Breast epithelium (tissue), 4 donors: Measurements from ENCODE around the gene ZNF146. TPM values are rescaled to one million over a fixed set of nuclear protein-coding genes. Genes with fewer than 3 reads are reported as not detected.

Experiments
- DNase-seq, 2 donors: peaks; one replicate each; pipeline ENCODE4 v3.0.0-alpha.2; 2019; ENCODE audit warnings: low spot score in 2 of 2
- H3K27ac ChIP-seq, 2 donors: fragments of 200-600 bp; sonication (generic) in 1 of 2; one replicate each; pipeline ENCODE4 v1.5.1; 2016 to 2019; ENCODE audit warnings: mild to moderate bottlenecking in 1 of 2
- H3K27me3 ChIP-seq, 2 donors: fragments of 200-600 bp; sonication (generic) in 1 of 2; one replicate each; pipeline versions ENCODE4 v1.5.1 to v1.6.0; 2017 to 2019; ENCODE audit warnings: control low read depth in 1 of 2, mild to moderate bottlenecking in 1 of 2
- H3K36me3 ChIP-seq: fragments of 200-600 bp; one replicate; pipeline ENCODE4 v1.5.1; 2019
- H3K4me1 ChIP-seq, 2 donors: fragments of 200-600 bp; sonication (generic); one replicate each; pipeline ENCODE4 v1.5.1; 2016 to 2019; ENCODE audit warnings: control low read depth in 1 of 2
- H3K4me3 ChIP-seq, 3 donors: fragments of 200-600 bp; sonication (generic); 1 replicate in 2 of 3; 2 replicates in 1 of 3; pipeline ENCODE4 v1.5.1; 2016 to 2019; ENCODE audit warnings: mild to moderate bottlenecking in 3 of 3, moderate library complexity in 2 of 3
- H3K9me3 ChIP-seq, 2 donors: fragments of 200-600 bp; sonication (generic) in 1 of 2; one replicate each; pipeline ENCODE4 v1.5.1; 2016 to 2019; ENCODE audit warnings: control low read depth in 1 of 2
- CTCF ChIP-seq, 3 donors: fragments of 450-650 bp; IDR thresholded peaks; one replicate each; pipeline ENCODE4 v1.5.1; 2016 to 2017; ENCODE audit warnings: antibody characterized with exemption in 3 of 3, mild to moderate bottlenecking in 3 of 3, moderate library complexity in 3 of 3
- POLR2A ChIP-seq: fragments of 450-650 bp; IDR thresholded peaks from one replicate; pipeline ENCODE4 v1.6.1; 2016; ENCODE audit warnings: antibody characterized with exemption, mild to moderate bottlenecking, moderate library complexity
- POLR2AphosphoS5 ChIP-seq, 3 donors: sonication (generic); formaldehyde crosslinking; IDR thresholded peaks; one replicate each; pipeline ENCODE4 v1.6.1; 2017; ENCODE audit warnings: antibody characterized with exemption in 3 of 3
- intact Hi-C: fragments of 100-400 bp; cut with DNase I; formaldehyde crosslinking; loops from one replicate; pipeline ENCODE4 v1.15.1; 2023; ENCODE audit warnings: low total_unique reads
- total RNA-seq, 3 donors: library from RNA; depleted of rRNA; stranded (reverse); fragments of >200 nt; gene quantifications; one replicate each; pipeline ENCODE4 v1.1.0, GENCODE V29; 2016

Gene ZNF146
- total RNA-seq, 3 donors from 2014 or later: 55.5 to 109 (median 78.7) TPM

GRCh38 chr19:36203293-36203692 lies 11.6 kb upstream of the ZNF146 start:
- no peak for TF ChIP-seq CTCF (IDR thresholded peaks at IDR 0.05)
- no peak for TF ChIP-seq POLR2A
- TF ChIP-seq POLR2AphosphoS5 (IDR thresholded peaks at IDR 0.05): no peak
- Histone ChIP-seq H3K27me3 (no peaks in the 10 kb centered on the region), H3K27ac (no peak overlapping the region), H3K9me3 (no peaks in the 10 kb centered on the region), H3K4me1 (no peaks in the 10 kb centered on the region), H3K36me3 (no peaks in the 10 kb centered on the region), H3K4me3 (no peak overlapping the region)
- DNase-seq: no peak
- intact Hi-C loops: no loop called here

- TF ChIP-seq CTCF (IDR thresholded peaks at IDR 0.05) (no peak), POLR2A (no peak), POLR2AphosphoS5 (IDR thresholded peaks at IDR 0.05) (no peak)
- Histone ChIP-seq H3K27me3 (no peaks in the 10 kb centered on the region), H3K27ac (no peak overlapping the region), H3K4me3 (no peak overlapping the region), H3K36me3 (no peaks in the 10 kb centered on the region), H3K9me3 (no peaks in the 10 kb centered on the region), H3K4me1 (no peaks in the 10 kb centered on the region)
- DNase-seq: no peak
- intact Hi-C loops: no loop called here
These were observed 7.2 kb upstream of the ZNF146 start for GRCh38 chr19:36207605-36208252.

- Histone ChIP-seq H3K36me3 (no peaks in the 10 kb centered on the region), H3K4me3 (no peak overlapping the region), H3K9me3 (no peaks in the 10 kb centered on the region), H3K27me3 (no peaks in the 10 kb centered on the region), H3K4me1 (no peaks in the 10 kb centered on the region), H3K27ac (no peak overlapping the region)
- DNase-seq: no peak
- TF ChIP-seq POLR2A (no peak), CTCF (IDR thresholded peaks at IDR 0.05) (no peak), POLR2AphosphoS5 (IDR thresholded peaks at IDR 0.05) (no peak)
- intact Hi-C loops: no loop called here
These were observed 5.5 kb upstream of the ZNF146 start for GRCh38 chr19:36209372-36209771.

GRCh38 chr19:36210497-36210896 lies 4.4 kb upstream of the ZNF146 start:
- no peaks in the 10 kb centered on the region for H3K9me3 ChIP-seq
- intact Hi-C loops: no loop called here
- no peaks in the 10 kb centered on the region for H3K4me1 ChIP-seq
- TF ChIP-seq POLR2AphosphoS5 (IDR thresholded peaks at IDR 0.05) (no peak), CTCF (IDR thresholded peaks at IDR 0.05) (no peak), POLR2A (no peak)
- no peaks in the 10 kb centered on the region for H3K27me3 ChIP-seq
- H3K36me3 ChIP-seq: no peaks in the 10 kb centered on the region
- no peak for DNase-seq
- no peak overlapping the region for H3K27ac ChIP-seq
- H3K4me3 ChIP-seq: no peak overlapping the region

GRCh38 chr19:36212895-36213294 lies 2.0 kb upstream of the ZNF146 start:
- Histone ChIP-seq H3K9me3 (no peaks in the 10 kb centered on the region), H3K4me1 (peaks cover 0 to 5% of the 10 kb centered on the region in 2 donors), H3K27me3 (no peaks in the 10 kb centered on the region), H3K4me3 (no peak overlapping the region), H3K36me3 (no peaks in the 10 kb centered on the region), H3K27ac (no peak overlapping the region)
- DNase-seq: no peak
- intact Hi-C loops: no loop called here
- TF ChIP-seq POLR2A (no peak), CTCF (IDR thresholded peaks at IDR 0.05) (no peak), POLR2AphosphoS5 (IDR thresholded peaks at IDR 0.05) (no peak)
